ENCODE results near the gene INTS11. TPM values are rescaled to one million over a fixed set of nuclear protein-coding genes. Genes with fewer than 3 reads are reported as not detected.

The INTS11 gene
- total and polyA plus RNA-seq, 8 donors = 59.5 to 520 (median 143) TPM

DNA sequence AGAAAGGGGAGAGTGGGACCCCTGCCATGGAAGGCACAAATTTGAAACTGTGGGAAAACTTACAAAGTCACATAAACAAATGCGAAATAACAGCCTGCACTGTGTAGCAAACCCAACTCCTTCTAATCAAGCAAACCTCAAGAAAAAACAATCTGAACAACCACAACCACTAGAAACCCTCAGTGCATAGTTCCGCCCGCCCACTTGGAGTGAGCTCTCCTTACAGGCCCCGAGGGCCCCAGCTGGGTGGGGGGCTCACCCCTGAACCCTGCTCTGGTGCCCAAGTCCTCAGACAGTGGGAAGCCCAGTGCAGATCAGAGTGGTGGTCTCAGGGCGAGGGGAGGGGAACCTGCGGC is 34.8 kb upstream of the INTS11 start:
- Histone ChIP-seq H3K27me3 (peaks cover 0 to 63% (median 33%) of the 10 kb centered on the region in 3 donors), H3K4me1 (peaks cover 47 to 77% (median 66%) of the 10 kb centered on the region in 4 donors), H3K9me3 (no peaks in the 10 kb centered on the region), H3K4me3 (no peak overlapping the region), H3K36me3 (peaks cover 0 to 7% (median 2%) of the 10 kb centered on the region in 4 donors), H3K27ac (peak overlapping the region; percentile 30 to 89 (median 85))
- TF ChIP-seq, protein P1, sequence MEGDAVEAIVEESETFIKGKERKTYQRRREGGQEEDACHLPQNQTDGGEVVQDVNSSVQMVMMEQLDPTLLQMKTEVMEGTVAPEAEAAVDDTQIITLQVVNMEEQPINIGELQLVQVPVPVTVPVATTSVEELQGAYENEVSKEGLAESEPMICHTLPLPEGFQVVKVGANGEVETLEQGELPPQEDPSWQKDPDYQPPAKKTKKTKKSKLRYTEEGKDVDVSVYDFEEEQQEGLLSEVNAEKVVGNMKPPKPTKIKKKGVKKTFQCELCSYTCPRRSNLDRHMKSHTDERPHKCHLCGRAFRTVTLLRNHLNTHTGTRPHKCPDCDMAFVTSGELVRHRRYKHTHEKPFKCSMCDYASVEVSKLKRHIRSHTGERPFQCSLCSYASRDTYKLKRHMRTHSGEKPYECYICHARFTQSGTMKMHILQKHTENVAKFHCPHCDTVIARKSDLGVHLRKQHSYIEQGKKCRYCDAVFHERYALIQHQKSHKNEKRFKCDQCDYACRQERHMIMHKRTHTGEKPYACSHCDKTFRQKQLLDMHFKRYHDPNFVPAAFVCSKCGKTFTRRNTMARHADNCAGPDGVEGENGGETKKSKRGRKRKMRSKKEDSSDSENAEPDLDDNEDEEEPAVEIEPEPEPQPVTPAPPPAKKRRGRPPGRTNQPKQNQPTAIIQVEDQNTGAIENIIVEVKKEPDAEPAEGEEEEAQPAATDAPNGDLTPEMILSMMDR (IDR thresholded peaks at IDR 0.05) = no peak
- DNase-seq = peak in 1 of 2 donors; percentile 55
- intact Hi-C loops (cut with DNase I; ENCODE audit: low total_unique reads) = no loop called here
- 49 to 64% (median 56%) methylated on average over 6 of the region's 6 CpGs for WGBS, 5 donors

DNA sequence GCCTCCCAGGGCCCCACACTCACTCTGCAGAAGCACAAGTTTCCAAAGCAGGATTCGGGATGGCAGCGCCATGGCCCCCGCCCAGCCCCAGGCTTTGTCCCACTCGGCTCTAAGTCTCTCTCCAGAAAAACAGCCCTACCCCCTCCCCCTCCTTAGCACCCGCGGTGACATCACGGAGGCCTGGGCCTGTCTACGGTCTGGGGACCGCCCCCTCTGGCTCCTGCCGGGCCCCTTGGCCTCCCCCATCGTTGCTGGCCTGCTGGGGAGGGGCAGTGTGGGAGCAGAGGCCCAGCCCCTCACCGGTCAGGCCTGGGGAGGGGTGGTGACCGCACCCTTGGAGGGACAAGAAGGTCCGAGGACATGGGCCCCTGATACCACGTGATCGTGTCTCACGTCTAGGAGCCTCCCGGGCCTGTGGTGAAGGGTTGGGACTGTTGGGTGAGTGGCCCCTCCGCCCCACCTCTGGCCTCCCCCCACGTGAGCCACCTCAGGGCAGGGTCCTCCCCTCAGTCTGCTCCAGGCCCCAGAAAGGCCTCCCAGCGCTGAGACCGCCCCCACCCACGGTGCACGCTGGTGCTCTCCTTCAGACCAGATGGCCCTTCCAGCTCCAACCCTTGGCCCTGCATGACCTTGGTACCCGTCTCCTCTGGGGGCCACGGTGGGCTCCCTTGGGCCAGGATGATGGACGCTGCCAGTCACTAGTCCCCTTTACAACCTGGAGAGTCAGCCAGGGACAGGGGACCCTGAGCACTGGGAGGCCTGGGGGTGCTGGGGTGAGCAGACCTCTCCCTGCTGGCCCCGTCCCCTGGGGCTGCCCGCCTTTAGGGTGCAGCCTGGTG is 34.2 kb upstream of the INTS11 start, which contains the start of gene MXRA8:
Gene MXRA8, minus strand, starts transcription at position 123 of the 839 bp plus-strand sequence. Its CDS starts 51 bp downstream, at position 72.
- intact Hi-C loops (cut with DNase I; ENCODE audit: low total_unique reads) = no loop called here
- TF ChIP-seq, protein P1 (IDR thresholded peaks at IDR 0.05) = no peak
- TF ChIP-seq POLR2AphosphoS5 (IDR thresholded peaks at IDR 0.05) = peak in 1 of 3 donors; percentile 23
- TF ChIP-seq EP300 (IDR thresholded peaks at IDR 0.05) = no peak
- peak in 1 of 2 donors; percentile 93 for DNase-seq
- Histone ChIP-seq H3K27me3 (peaks cover 0 to 70% (median 39%) of the 10 kb centered on the region in 3 donors), H3K36me3 (peaks cover 0 to 13% (median 4%) of the 10 kb centered on the region in 4 donors), H3K27ac (peak within 1 kb of the TSS; percentile 77 to 89 (median 85)), H3K4me1 (peaks cover 54 to 84% (median 72%) of the 10 kb centered on the region in 4 donors), H3K4me3 (peak within 1 kb of the TSS; percentile 46 to 52 (median 50)), H3K9me3 (no peaks in the 10 kb centered on the region)
- 15 to 27% (median 22%) methylated on average over 14 to 29 of the region's 29 CpGs for whole genome bisulfite sequencing, 5 donors

- 9 to 21% (median 14%) methylated on average over 13 to 18 of the region's 18 CpGs for WGBS, 5 donors
- intact Hi-C loops (cut with DNase I; ENCODE audit: low total_unique reads) = no loop called here
- TF ChIP-seq, protein P1 (IDR thresholded peaks at IDR 0.05) = no peak
- TF ChIP-seq POLR2A (IDR thresholded peaks at IDR 0.05) = no peak
- no peak for TF ChIP-seq POLR2AphosphoS5 (IDR thresholded peaks at IDR 0.05)
- TF ChIP-seq EP300 (IDR thresholded peaks at IDR 0.05) = no peak
- H3K27me3 ChIP-seq = peaks cover 0 to 77% (median 46%) of the 10 kb centered on the region in 3 donors
- peak overlapping the region; percentile 46 to 52 (median 50) for H3K4me3 ChIP-seq
- peaks cover 0 to 20% (median 8%) of the 10 kb centered on the region in 4 donors for H3K36me3 ChIP-seq
- H3K9me3 ChIP-seq = no peaks in the 10 kb centered on the region
- H3K4me1 ChIP-seq = peaks cover 61 to 90% (median 79%) of the 10 kb centered on the region in 4 donors
- DNase-seq = no peak
- peak overlapping the region; percentile 77 to 89 (median 85) for H3K27ac ChIP-seq
These were observed 33.5 kb upstream of the INTS11 start for GRCh38 chr1:1357871-1358432.

- no peak for TF ChIP-seq POLR2A (IDR thresholded peaks at IDR 0.05)
- peak in 1 of 3 donors; percentile 9 for TF ChIP-seq POLR2AphosphoS5 (IDR thresholded peaks at IDR 0.05)
- TF ChIP-seq, protein P1 (IDR thresholded peaks at IDR 0.05) = no peak
- WGBS, 5 donors = 40 to 49% (median 45%) methylated on average over 16 to 26 of the region's 26 CpGs
- Histone ChIP-seq H3K36me3 (peaks cover 0 to 23% (median 8%) of the 10 kb centered on the region in 4 donors), H3K27ac (peak overlapping the region; percentile 1 to 89 (median 85)), H3K4me3 (peak overlapping the region; percentile 46 to 52 (median 50)), H3K27me3 (peaks cover 0 to 87% (median 50%) of the 10 kb centered on the region in 3 donors), H3K9me3 (no peaks in the 10 kb centered on the region), H3K4me1 (peaks cover 63 to 98% (median 88%) of the 10 kb centered on the region in 4 donors)
- peak; percentile 42 to 73 for DNase-seq
- intact Hi-C loops (cut with DNase I; ENCODE audit: low total_unique reads) = no loop called here
These were observed 32.4 kb upstream of the INTS11 start for GRCh38 chr1:1356796-1357401.

Data from stomach (tissue), 9 donors.